Keratinocyte (primary cell): Measurements from ENCODE around the gene HSD11B2. TPM values are rescaled to one million over a fixed set of nuclear protein-coding genes. Genes with fewer than 3 reads are reported as not detected.

Experiments
- DNase-seq: peaks from one replicate; pipeline ENCODE4 v3.0.0-alpha.2; 2011; ENCODE audit warnings: low read depth, missing footprints, low spot score
- FAIRE-seq: peaks from 2 replicates; lab custom pipeline; 2011; peaks lifted over from hg19 to GRCh38; lab: Jason Lieb, UNC
- H2AFZ ChIP-seq: 2 replicates; pipeline ENCODE4 v1.6.0; 2012; ENCODE audit warnings: low read length, control low read depth, inconsistent platforms; ENCODE audit not compliant: control insufficient read depth
- H3K27ac ChIP-seq: 2 replicates; pipeline ENCODE4 v1.5.1; 2011; ENCODE audit warnings: low read length; ENCODE audit not compliant: control insufficient read depth, insufficient read depth
- H3K27me3 ChIP-seq: 3 replicates; pipeline ENCODE4 v1.6.0; 2011; ENCODE audit warnings: low read length; ENCODE audit not compliant: control insufficient read depth, insufficient read depth; ENCODE audit errors: extremely low read depth
- H3K36me3 ChIP-seq, 2 experiments: 2 replicates in 1 of 2; 3 replicates in 1 of 2; pipeline ENCODE4 v1.5.1; 2011; ENCODE audit warnings: low read length in 2 of 2, mild to moderate bottlenecking in 1 of 2; ENCODE audit not compliant: control insufficient read depth in 2 of 2, insufficient read depth in 2 of 2; ENCODE audit errors: extremely low read depth in 1 of 2
- H3K4me1 ChIP-seq: 3 replicates; pipeline ENCODE4 v1.5.1; 2011; ENCODE audit warnings: low read length; ENCODE audit not compliant: control insufficient read depth, insufficient read depth; ENCODE audit errors: extremely low read depth
- H3K4me2 ChIP-seq: 3 replicates; pipeline ENCODE4 v1.6.0; 2011; ENCODE audit warnings: low read depth, low read length; ENCODE audit not compliant: control insufficient read depth, insufficient read depth; ENCODE audit errors: extremely low read depth
- H3K4me3 ChIP-seq, 3 experiments: fragments of 200-600 bp in 1 of 3; sonication (generic) in 1 of 3; 2 replicates in 2 of 3; 3 replicates in 1 of 3; pipeline ENCODE4 v1.5.1; 2011 to 2016; ENCODE audit warnings: low read length in 3 of 3, mild to moderate bottlenecking in 3 of 3, control low read depth in 2 of 3, inconsistent platforms in 1 of 3, low read depth in 1 of 3, mixed read lengths in 1 of 3, mixed run types in 1 of 3, moderate library complexity in 1 of 3; ENCODE audit not compliant: control insufficient read depth in 2 of 3, insufficient read depth in 2 of 3; ENCODE audit errors: extremely low read depth in 1 of 3
- H3K79me2 ChIP-seq: 2 replicates; pipeline ENCODE4 v1.6.0; 2012; ENCODE audit warnings: low read length; ENCODE audit not compliant: control insufficient read depth, insufficient read depth
- H3K9ac ChIP-seq: 3 replicates; pipeline ENCODE4 v1.6.0; 2011; ENCODE audit warnings: low read length; ENCODE audit not compliant: control insufficient read depth, insufficient read depth; ENCODE audit errors: extremely low read depth
- H3K9me1 ChIP-seq: 3 replicates; pipeline ENCODE4 v1.6.0; 2011; ENCODE audit warnings: low read length; ENCODE audit not compliant: control insufficient read depth, insufficient read depth; ENCODE audit errors: extremely low read depth
- H3K9me3 ChIP-seq: 2 replicates; pipeline ENCODE4 v1.5.1; 2012; ENCODE audit warnings: low read depth, low read length; ENCODE audit not compliant: control insufficient read depth
- H4K20me1 ChIP-seq: 3 replicates; pipeline ENCODE4 v1.6.0; 2011; ENCODE audit warnings: low read length; ENCODE audit not compliant: control insufficient read depth, insufficient read depth; ENCODE audit errors: extremely low read depth
- EZH2 ChIP-seq: IDR thresholded peaks from one replicate; pipeline ENCODE4 v1.6.1; 2012; ENCODE audit warnings: inconsistent platforms, mild to moderate bottlenecking, low read length, moderate library complexity
- dilution Hi-C: fragments of 300-500 bp; cut with MboI; formaldehyde crosslinking; loops from one replicate; pipeline ENCODE4 v1.7.0; 2020; ENCODE audit warnings: low sequenced_read_pairs; ENCODE audit not compliant: extremely low pct_ligation_motif_present
- polyA plus RNA-seq, 5 experiments: library from polyadenylated mRNA; depleted of rRNA in 3 of 5; stranded (reverse) in 3 of 5; stranded (forward) in 1 of 5; unstranded in 1 of 5; fragments of >200 nt; gene quantifications; 1 replicate in 1 of 5; 2 replicates in 3 of 5; 3 replicates in 1 of 5; pipeline versions ENCODE4 v1.2.1 to v1.2.3, GENCODE V29; 2011 to 2012; ENCODE audit warnings: missing spikeins in 2 of 5, low read depth in 1 of 5, low replicate concordance in 1 of 5
- TF ChIP-seq, protein P1 (sequence below), 3 experiments: IDR thresholded peaks in 1 of 3; conservative IDR thresholded peaks in 1 of 3; optimal IDR thresholded peaks in 1 of 3; 2 replicates in 2 of 3; 3 replicates in 1 of 3; pipeline versions ENCODE3 to v1.5.1; 2011; ENCODE audit warnings: low read length in 3 of 3, mild to moderate bottlenecking in 3 of 3, moderate library complexity in 2 of 3, control low read depth in 1 of 3, inconsistent platforms in 1 of 3; ENCODE audit not compliant: insufficient read depth in 2 of 3; ENCODE audit errors: extremely low read depth in 1 of 3

The HSD11B2 gene
- polyA plus RNA-seq, 1 donor (not counting 4 experiments of a cell fraction or from before 2014, with no cell fraction given) = 0.93 TPM

DNA sequence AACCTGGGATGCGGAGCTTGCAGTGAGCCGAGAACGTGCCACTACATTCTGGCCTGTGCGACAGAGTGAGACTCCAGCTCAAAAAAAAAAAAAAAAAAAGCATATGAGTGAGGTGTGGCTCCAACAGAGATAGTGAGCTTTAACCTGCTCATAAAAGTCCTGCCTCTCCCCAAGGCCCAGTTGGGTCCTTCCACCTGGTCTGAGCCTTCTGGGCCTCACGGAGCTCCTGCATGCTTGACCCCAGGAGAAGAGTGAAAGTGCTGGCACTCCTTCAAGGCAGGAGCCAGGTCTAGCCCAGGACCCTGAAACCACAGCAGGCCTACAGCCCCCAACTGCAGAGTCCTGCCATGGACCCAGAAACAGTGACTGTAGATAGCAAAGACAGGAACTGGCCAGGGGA, 17.7 kb downstream of the HSD11B2 start:
- peaks cover 7% of the 10 kb centered on the region for H4K20me1 ChIP-seq
- no peak for TF ChIP-seq EZH2
- TF ChIP-seq, protein P1, sequence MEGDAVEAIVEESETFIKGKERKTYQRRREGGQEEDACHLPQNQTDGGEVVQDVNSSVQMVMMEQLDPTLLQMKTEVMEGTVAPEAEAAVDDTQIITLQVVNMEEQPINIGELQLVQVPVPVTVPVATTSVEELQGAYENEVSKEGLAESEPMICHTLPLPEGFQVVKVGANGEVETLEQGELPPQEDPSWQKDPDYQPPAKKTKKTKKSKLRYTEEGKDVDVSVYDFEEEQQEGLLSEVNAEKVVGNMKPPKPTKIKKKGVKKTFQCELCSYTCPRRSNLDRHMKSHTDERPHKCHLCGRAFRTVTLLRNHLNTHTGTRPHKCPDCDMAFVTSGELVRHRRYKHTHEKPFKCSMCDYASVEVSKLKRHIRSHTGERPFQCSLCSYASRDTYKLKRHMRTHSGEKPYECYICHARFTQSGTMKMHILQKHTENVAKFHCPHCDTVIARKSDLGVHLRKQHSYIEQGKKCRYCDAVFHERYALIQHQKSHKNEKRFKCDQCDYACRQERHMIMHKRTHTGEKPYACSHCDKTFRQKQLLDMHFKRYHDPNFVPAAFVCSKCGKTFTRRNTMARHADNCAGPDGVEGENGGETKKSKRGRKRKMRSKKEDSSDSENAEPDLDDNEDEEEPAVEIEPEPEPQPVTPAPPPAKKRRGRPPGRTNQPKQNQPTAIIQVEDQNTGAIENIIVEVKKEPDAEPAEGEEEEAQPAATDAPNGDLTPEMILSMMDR (optimal IDR thresholded peaks at IDR 0.05 in 1 of 3, IDR thresholded peaks at IDR 0.05 in 1 of 3, conservative IDR thresholded peaks at IDR 0.05 in 1 of 3; ENCODE audit: extremely low read depth in 1 of 3, insufficient read depth in 2 of 3, low read length in 3 of 3) = no peak
- no peaks in the 10 kb centered on the region for H3K27me3 ChIP-seq
- no peak overlapping the region for H3K9ac ChIP-seq
- FAIRE-seq (no peak), DNase-seq (no peak)
- H2AFZ ChIP-seq = no peak overlapping the region
- no peak overlapping the region for H3K4me3 ChIP-seq
- no peaks in the 10 kb centered on the region for H3K9me3 ChIP-seq
- dilution Hi-C loops = no loop called here
- H3K9me1 ChIP-seq = no peaks in the 10 kb centered on the region
- H3K79me2 ChIP-seq = no peaks in the 10 kb centered on the region
- peaks cover 5 to 26% of the 10 kb centered on the region in 2 experiments for H3K36me3 ChIP-seq
- no peaks in the 10 kb centered on the region for H3K4me1 ChIP-seq
- H3K27ac ChIP-seq = no peak overlapping the region
- no peak overlapping the region for H3K4me2 ChIP-seq

DNA sequence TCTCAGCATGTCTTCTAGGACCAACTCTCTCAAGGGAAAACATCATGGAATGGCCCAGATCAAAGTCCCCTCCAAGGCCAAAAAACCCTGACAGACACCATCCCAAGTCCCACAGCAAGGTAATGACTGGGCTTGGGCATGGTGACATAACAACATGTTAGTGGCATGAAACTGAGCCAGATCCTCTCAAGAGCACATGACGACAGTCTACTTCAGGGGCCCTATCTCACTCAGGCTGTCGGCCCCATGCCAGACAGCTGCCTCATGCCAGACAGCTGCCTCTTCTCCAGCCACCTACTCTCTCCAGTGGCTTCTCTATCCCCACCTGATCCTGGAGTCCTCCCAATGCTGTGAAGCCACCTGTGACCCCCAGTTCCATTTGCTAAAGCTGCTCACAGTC, 18.4 kb downstream of the HSD11B2 start:
- DNase-seq = no peak
- no peak overlapping the region for H2AFZ ChIP-seq
- H3K27ac ChIP-seq = no peak overlapping the region
- FAIRE-seq = no peak
- H3K9me1 ChIP-seq = no peaks in the 10 kb centered on the region
- no peaks in the 10 kb centered on the region for H3K27me3 ChIP-seq
- H3K79me2 ChIP-seq = no peaks in the 10 kb centered on the region
- TF ChIP-seq, protein P1 (optimal IDR thresholded peaks at IDR 0.05 in 1 of 3, IDR thresholded peaks at IDR 0.05 in 1 of 3, conservative IDR thresholded peaks at IDR 0.05 in 1 of 3; ENCODE audit: extremely low read depth in 1 of 3, insufficient read depth in 2 of 3, low read length in 3 of 3) = no peak
- no peak overlapping the region for H3K4me2 ChIP-seq
- H3K9ac ChIP-seq = no peak overlapping the region
- dilution Hi-C loops = no loop called here
- H3K9me3 ChIP-seq = no peaks in the 10 kb centered on the region
- H3K36me3 ChIP-seq = peaks cover 5 to 22% of the 10 kb centered on the region in 2 experiments
- H3K4me3 ChIP-seq = no peak overlapping the region
- peaks cover 12% of the 10 kb centered on the region for H4K20me1 ChIP-seq
- no peaks in the 10 kb centered on the region for H3K4me1 ChIP-seq
